HUES6 (cell line): ENCODE results near the gene MYCBP.

ENCODE experiments used
- H3K27ac ChIP-seq: 2 replicates; pipeline ENCODE4 v1.7.0; 2013; ENCODE audit warnings: low read depth, mild to moderate bottlenecking, low read length, inconsistent platforms
- H3K27me3 ChIP-seq: 2 replicates; pipeline ENCODE4 v1.6.1; 2013; ENCODE audit warnings: low read length; ENCODE audit not compliant: control insufficient read depth, insufficient read depth
- H3K36me3 ChIP-seq: 2 replicates; pipeline ENCODE4 v1.6.1; 2013; ENCODE audit warnings: low read length; ENCODE audit not compliant: control insufficient read depth, insufficient read depth
- H3K4me1 ChIP-seq: 2 replicates; pipeline ENCODE4 v1.6.1; 2013; ENCODE audit warnings: low read length; ENCODE audit not compliant: control insufficient read depth, insufficient read depth
- H3K4me3 ChIP-seq: 2 replicates; pipeline ENCODE4 v1.5.1; 2013; ENCODE audit warnings: low read depth, low read length
- H3K9ac ChIP-seq: one replicate; pipeline ENCODE4 v1.6.1; 2013; ENCODE audit warnings: mild to moderate bottlenecking, low read length
- H3K9me3 ChIP-seq: 2 replicates; pipeline ENCODE4 v1.6.1; 2013; ENCODE audit warnings: low read depth, low read length; ENCODE audit not compliant: control insufficient read depth, insufficient read depth

The MYCBP gene

DNA sequence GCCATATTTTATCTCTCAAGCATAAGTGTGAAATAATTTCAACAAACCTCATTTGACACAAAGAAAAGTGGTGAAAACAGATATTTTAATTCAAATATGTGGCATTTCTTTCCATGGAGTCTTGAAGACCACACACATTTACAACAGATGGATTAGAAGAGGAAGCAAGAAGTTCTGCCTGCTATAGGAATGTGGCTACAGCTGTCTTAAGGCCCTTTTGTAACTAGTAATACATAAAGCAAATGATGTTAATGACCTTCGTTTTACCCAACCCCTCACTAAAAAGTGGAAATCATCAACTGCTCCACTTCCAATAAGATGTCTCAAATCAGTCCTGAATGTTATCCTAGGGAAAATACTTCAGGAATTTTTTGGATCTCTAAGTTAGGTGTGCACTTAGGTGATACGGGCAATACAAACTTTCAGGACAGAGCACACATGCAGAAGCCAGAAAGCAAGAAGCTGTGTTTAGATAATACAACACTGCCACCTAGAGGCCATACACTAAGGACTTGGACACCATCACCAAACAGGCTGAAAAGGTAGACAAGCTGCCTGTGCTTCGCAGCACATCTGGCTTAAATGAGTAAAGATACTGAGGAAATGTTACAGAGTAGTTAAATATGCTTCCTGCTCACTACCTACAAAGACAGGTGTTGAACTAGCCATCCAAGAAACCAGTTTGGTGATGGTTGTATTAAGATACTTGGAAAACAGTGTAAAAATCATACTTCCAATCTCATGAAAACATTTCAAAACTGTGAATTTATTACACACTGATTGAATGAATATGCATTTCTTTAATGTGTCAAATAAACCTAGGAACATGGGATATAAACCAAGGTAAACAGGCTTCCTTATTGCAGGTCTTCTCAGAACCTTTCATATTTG lies 38.0 kb downstream of the MYCBP start:
- Histone ChIP-seq H3K27ac (no peak overlapping the region), H3K9ac (no peak overlapping the region)

DNA sequence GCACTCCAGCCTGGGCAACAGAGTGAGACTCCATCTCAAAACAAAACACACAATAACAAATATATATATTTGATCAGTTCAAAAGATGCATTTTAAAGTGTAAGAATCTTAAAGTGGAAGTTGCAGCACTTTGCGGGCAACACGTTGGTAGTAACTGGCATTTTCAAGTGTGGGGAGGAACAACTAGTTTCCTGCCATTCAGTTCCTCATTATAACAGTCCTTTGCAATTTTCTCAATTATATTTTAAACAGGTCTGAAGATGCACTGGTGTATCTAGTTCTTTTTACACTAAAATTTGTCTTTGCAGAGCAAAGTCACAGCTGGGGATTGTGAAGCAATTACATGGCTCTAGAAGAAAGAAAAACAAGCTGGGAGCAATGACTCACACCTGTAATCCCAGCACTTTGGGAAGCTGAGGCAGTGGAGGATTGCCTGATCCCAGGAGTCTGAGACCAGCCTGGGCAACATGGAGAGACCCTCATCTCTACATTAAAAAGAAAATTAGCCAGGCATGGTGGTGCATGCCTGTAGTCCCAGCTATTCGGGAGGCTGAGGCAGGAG lies 38.8 kb downstream of the MYCBP start:
- Histone ChIP-seq H3K9me3 (no peaks in the 10 kb centered on the region), H3K4me1 (peaks cover 9% of the 10 kb centered on the region), H3K36me3 (peaks cover 12% of the 10 kb centered on the region), H3K27me3 (no peaks in the 10 kb centered on the region), H3K4me3 (no peak overlapping the region), H3K9ac (no peak overlapping the region), H3K27ac (no peak overlapping the region)

More for the DNA sequence above, 38.0 kb downstream of the MYCBP start:
- H3K27me3 ChIP-seq, result no peaks in the 10 kb centered on the region
- no peaks in the 10 kb centered on the region for H3K9me3 ChIP-seq
- H3K4me3 ChIP-seq, result no peak overlapping the region
- peaks cover 18% of the 10 kb centered on the region for H3K36me3 ChIP-seq
- H3K4me1 ChIP-seq, result peaks cover 9% of the 10 kb centered on the region

DNA sequence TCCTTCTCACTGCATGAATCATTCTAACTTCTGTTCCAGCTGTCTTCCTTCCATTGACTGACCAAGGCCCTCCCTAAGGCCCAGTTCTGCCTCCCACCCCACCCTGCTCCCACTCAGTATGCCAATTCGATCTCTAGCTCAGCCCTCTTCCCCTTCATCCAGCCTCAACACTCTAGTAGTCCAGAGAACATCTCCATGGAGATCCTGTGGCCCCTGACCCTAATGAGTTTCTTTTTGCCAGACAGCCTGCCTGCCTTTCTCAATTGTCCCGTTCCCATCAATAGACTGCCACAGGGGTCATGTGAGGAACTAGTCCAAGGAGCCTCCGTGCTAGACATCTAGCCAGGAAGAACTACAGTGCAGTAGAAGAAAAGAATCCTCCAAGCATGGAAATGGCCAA lies 40.0 kb downstream of the MYCBP start:
- H3K36me3 ChIP-seq, result 0 out of 2 replicates have a peak, but pooled peaks cover under 1% of the 10 kb centered on the region
- H3K4me3 ChIP-seq, result no peak overlapping the region
- peaks cover 9% of the 10 kb centered on the region for H3K4me1 ChIP-seq
- no peaks in the 10 kb centered on the region for H3K9me3 ChIP-seq
- H3K27ac ChIP-seq, result no peak overlapping the region
- H3K27me3 ChIP-seq, result no peaks in the 10 kb centered on the region
- no peak overlapping the region for H3K9ac ChIP-seq

DNA sequence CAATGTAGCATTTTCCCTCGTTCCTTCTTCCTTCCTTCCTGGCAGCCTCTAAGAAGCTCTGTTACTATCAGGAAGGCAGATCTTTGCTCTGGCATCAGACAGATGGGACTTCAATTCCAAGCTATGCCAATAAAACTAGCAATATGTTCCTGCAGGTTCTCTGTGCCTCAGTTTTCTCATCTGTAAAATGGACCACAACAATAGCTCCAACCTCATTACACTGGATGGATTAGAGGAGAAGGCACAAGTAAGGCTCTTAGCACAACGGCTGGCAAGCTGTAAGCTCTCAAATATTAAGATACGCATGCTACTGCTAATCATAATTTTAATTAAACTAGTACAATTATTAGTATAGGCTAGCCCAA lies 40.8 kb downstream of the MYCBP start:
- H3K4me1 ChIP-seq, result peaks cover 9% of the 10 kb centered on the region
- no peak overlapping the region for H3K4me3 ChIP-seq
- H3K9me3 ChIP-seq, result no peaks in the 10 kb centered on the region
- H3K9ac ChIP-seq, result no peak overlapping the region
- H3K27ac ChIP-seq, result no peak overlapping the region
- H3K27me3 ChIP-seq, result no peaks in the 10 kb centered on the region
- no peaks in the 10 kb centered on the region for H3K36me3 ChIP-seq

DNA sequence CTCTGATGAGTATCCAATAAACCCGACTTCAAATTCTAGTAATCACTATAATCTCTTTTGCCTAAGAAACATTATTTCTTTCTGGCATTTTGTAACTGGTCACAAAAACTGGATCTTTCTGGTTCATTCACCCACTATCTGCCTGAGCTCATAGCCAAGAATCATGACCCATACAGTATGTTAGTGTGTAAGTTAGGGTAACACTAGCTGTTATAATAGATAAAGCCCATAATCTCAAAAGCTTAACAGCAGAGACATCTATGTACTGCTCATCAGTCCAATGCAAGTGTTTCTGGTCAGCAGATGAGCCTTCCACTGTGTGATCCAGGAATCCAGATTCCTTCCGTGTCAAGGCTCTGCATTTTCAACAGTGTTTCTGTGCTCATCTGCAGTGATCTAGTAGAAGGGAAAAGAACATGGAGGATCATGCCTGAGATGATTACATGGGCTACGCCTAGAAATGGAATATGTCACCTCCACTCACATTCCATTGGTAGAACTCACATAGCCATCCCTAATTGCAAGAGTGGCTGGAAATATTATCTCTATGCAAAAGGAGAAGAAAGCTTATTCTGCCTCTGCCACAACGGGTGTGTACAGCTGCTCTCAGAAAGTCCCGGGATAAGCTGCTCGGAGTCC lies 41.3 kb downstream of the MYCBP start:
- Histone ChIP-seq H3K9ac (no peak overlapping the region), H3K27ac (no peak overlapping the region), H3K4me1 (peaks cover 4% of the 10 kb centered on the region; the same call in 1 of the 2 replicates), H3K36me3 (no peaks in the 10 kb centered on the region), H3K27me3 (no peaks in the 10 kb centered on the region), H3K4me3 (no peak overlapping the region), H3K9me3 (no peaks in the 10 kb centered on the region)

DNA sequence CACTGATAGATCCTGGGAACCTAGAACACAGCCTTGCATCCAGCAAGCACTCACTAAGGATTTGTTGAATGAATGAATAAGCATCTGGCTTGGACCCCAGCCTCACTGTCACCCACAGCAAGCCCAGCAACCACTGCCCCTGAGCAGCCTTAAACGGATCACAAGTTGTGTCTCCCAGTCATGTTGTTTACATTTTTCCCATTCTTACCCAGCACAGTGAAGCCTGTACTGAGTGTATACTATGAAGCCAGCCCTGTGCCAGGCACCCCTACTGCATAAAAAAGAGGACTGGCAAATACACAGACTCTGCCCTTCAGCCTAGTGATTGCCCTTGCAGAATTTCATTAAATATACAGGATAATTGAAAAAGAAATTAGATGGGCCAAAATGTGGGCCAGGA lies 43.8 kb downstream of the MYCBP start:
- no peak overlapping the region for H3K4me3 ChIP-seq
- 0 out of 2 replicates have a peak, but pooled peaks cover 3% of the 10 kb centered on the region for H3K27me3 ChIP-seq

DNA sequence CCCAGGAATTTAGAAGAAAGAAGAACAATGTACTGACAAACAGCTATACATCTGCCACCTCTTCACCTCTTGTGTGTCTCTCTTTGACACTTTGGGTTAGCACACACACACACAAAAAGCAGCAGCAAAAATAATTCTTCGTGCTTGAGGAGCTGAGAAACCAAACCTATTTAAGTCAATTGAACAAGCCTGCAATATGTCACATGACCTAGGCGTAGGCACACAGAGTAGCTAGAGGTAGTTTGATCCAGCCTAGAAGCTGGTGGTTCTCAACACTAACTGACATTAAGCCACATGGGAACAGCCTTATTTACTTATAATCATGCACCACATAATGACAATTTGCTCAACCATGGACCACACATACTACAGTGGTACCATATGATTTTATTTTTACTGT lies 45.8 kb downstream of the MYCBP start:
- Histone ChIP-seq H3K36me3 (no peaks in the 10 kb centered on the region), H3K27ac (no peak overlapping the region), H3K27me3 (0 out of 2 replicates have a peak, but pooled peaks cover 3% of the 10 kb centered on the region), H3K9ac (no peak overlapping the region), H3K9me3 (no peaks in the 10 kb centered on the region), H3K4me3 (no peak overlapping the region), H3K4me1 (no peaks in the 10 kb centered on the region)

More for the DNA sequence above, 43.8 kb downstream of the MYCBP start:
- Histone ChIP-seq H3K27ac (no peak overlapping the region), H3K4me1 (no peaks in the 10 kb centered on the region), H3K9ac (no peak overlapping the region), H3K9me3 (no peaks in the 10 kb centered on the region), H3K36me3 (no peaks in the 10 kb centered on the region)

DNA sequence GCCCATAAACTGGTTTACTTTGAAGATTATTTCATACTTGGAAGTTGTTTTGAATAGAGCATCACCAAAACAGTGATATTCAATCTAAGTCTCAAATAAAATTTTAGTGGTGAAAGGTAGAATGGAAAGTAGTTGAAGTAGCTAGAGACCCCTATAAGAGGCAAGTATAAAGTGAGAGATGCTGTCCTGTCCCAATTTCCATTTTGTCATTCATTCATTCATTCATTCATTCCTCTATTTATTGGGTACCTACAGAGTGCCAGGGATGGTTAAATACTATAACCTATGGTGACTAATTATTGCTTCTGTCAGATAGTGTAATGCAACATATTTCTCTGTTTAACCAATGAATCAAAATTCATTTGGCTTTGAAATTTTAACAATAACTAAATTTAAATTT lies 46.3 kb downstream of the MYCBP start:
- no peak overlapping the region for H3K4me3 ChIP-seq
- no peaks in the 10 kb centered on the region for H3K4me1 ChIP-seq
- no peaks in the 10 kb centered on the region for H3K9me3 ChIP-seq
- 0 out of 2 replicates have a peak, but pooled peaks cover 3% of the 10 kb centered on the region for H3K27me3 ChIP-seq
- no peak overlapping the region for H3K27ac ChIP-seq
- H3K36me3 ChIP-seq, result no peaks in the 10 kb centered on the region
- H3K9ac ChIP-seq, result no peak overlapping the region

DNA sequence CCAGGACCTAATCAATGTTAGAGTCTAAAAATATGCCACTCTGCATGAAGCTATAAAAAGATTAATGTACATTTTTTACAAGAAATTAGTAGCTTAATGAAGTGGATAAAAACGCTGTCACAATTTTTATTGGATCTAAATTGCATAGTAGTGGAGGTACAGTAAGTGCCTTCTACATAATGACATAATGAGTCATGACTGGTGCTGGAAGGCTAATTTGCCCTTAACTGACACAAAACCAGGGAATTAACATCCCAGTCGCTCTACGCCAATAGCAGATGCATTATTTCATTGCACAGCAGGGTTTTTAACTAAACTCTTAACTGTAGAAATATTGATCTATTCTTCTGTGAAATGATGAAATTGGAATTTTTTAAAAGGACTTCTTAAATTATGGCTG lies 46.9 kb downstream of the MYCBP start:
- H3K27me3 ChIP-seq, result peaks cover 3% of the 10 kb centered on the region; the same call in 1 of the 2 replicates
- H3K4me3 ChIP-seq, result no peak overlapping the region
- H3K27ac ChIP-seq, result no peak overlapping the region
- no peak overlapping the region for H3K9ac ChIP-seq
- no peaks in the 10 kb centered on the region for H3K9me3 ChIP-seq
- no peaks in the 10 kb centered on the region for H3K4me1 ChIP-seq
- H3K36me3 ChIP-seq, result no peaks in the 10 kb centered on the region

DNA sequence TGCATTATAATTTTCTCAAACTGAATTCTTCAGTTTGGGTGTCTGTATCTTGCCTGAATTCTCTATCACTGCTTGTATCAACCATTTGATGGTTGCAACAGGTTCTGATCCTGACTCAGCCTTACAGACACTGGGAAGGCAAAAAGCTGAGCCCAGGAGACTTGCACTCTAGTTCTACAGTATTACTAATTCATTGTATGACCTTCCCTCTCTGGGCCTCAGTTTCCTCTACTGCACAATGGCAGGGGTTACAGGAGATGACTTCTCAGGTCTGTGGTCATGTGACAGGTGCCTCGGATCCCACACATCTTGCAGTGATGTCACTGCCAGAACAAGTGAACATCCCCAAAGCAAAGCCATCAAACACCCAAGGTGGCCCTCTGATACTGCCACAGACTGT lies 52.3 kb downstream of the MYCBP start:
- Histone ChIP-seq H3K27ac (no peak overlapping the region), H3K9ac (no peak overlapping the region), H3K36me3 (no peaks in the 10 kb centered on the region), H3K9me3 (peaks cover 14% of the 10 kb centered on the region), H3K27me3 (peaks cover 43% of the 10 kb centered on the region), H3K4me1 (peaks cover 8% of the 10 kb centered on the region), H3K4me3 (no peak overlapping the region)

DNA sequence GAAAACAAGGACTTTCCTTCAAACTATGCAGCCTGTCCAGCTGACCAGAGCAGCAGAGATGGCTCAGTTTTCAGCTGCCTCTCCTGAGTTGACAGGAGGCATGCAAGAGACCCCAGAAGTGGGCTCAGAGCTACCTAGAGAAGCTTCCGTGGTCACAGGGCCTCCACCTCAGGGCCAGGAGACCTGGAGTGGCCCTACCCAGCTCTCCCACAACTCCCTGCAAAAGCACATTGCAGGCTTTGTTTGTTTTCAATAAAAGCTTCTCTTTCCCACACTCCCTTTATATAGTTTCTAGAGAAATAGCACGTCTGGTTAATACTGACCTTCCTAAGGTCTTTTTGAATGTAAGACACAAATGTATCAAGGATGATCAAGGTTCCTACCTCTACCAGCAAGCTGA lies 53.6 kb downstream of the MYCBP start:
- Histone ChIP-seq H3K9me3 (peaks cover 17% of the 10 kb centered on the region), H3K27me3 (peaks cover 47% of the 10 kb centered on the region), H3K9ac (no peak overlapping the region), H3K27ac (no peak overlapping the region), H3K4me1 (peaks cover 8% of the 10 kb centered on the region), H3K4me3 (no peak overlapping the region), H3K36me3 (no peaks in the 10 kb centered on the region)
